H9 (cell line): ENCODE data around the gene TBC1D19. TPM values are rescaled to one million over a fixed set of nuclear protein-coding genes. Genes with fewer than 3 reads are reported as not detected.
"Not testable (repeated sequence)": the region's sequence is repeated elsewhere in the genome, so short reads cannot be mapped to it uniquely, and the experiment has no call there.

ENCODE experiments used
- DNase-seq: peaks from one replicate; pipeline ENCODE4 v3.0.0-alpha.2; 2017
- H2AFZ ChIP-seq: one replicate; pipeline ENCODE4 v1.6.1; 2013; ENCODE audit warnings: mild to moderate bottlenecking, low read length, control low read depth, moderate library complexity
- H2AK5ac ChIP-seq: 2 replicates; pipeline ENCODE4 v1.6.1; 2013; ENCODE audit warnings: low read length, control low read depth, mixed read lengths; ENCODE audit not compliant: insufficient read length
- H2BK120ac ChIP-seq: one replicate; pipeline ENCODE4 v1.6.1; 2013; ENCODE audit warnings: low read depth, mild to moderate bottlenecking, low read length, control low read depth, inconsistent platforms; ENCODE audit not compliant: poor library complexity, severe bottlenecking
- H2BK12ac ChIP-seq: 2 replicates; pipeline ENCODE4 v1.6.1; 2013; ENCODE audit warnings: low read length, control low read depth, mixed read lengths, low read depth; ENCODE audit not compliant: insufficient read length
- H2BK15ac ChIP-seq: 2 replicates; pipeline ENCODE4 v1.6.1; 2013; ENCODE audit warnings: low read depth, low read length, control low read depth
- H2BK20ac ChIP-seq: one replicate; pipeline ENCODE4 v1.6.1; 2013; ENCODE audit warnings: low read depth, mild to moderate bottlenecking, low read length, control low read depth, inconsistent platforms; ENCODE audit not compliant: poor library complexity, severe bottlenecking
- H2BK5ac ChIP-seq: 2 replicates; pipeline ENCODE4 v1.6.1; 2013; ENCODE audit warnings: low read length, control low read depth, mixed read lengths; ENCODE audit not compliant: insufficient read length
- H3K14ac ChIP-seq: 2 replicates; pipeline ENCODE4 v1.6.1; 2013; ENCODE audit warnings: low read length, control low read depth; ENCODE audit not compliant: insufficient read depth
- H3K18ac ChIP-seq: 2 replicates; pipeline ENCODE4 v1.6.1; 2013; ENCODE audit warnings: low read depth, mild to moderate bottlenecking, mixed read lengths, low read length, control low read depth; ENCODE audit not compliant: insufficient read length
- H3K23ac ChIP-seq: 2 replicates; pipeline ENCODE4 v1.6.1; 2013; ENCODE audit warnings: low read length, control low read depth, mixed read lengths, low read depth; ENCODE audit not compliant: insufficient read length
- H3K23me2 ChIP-seq: 2 replicates; pipeline ENCODE4 v1.6.1; 2013; ENCODE audit warnings: low read depth, mild to moderate bottlenecking, mixed read lengths, low read length, control low read depth; ENCODE audit not compliant: insufficient read length, poor library complexity, severe bottlenecking
- H3K27ac ChIP-seq: 2 replicates; pipeline ENCODE4 v1.5.1; 2013; ENCODE audit warnings: low read length, control low read depth, mixed read lengths, low read depth; ENCODE audit not compliant: insufficient read length
- H3K27me3 ChIP-seq: 2 replicates; pipeline ENCODE4 v1.6.1; 2013; ENCODE audit warnings: low read length, control low read depth, inconsistent platforms; ENCODE audit not compliant: insufficient read depth
- H3K4ac ChIP-seq: 2 replicates; pipeline ENCODE4 v1.6.1; 2013; ENCODE audit warnings: low read depth, mild to moderate bottlenecking, control low read depth, inconsistent platforms, low read length, moderate library complexity
- H3K4me1 ChIP-seq: 2 replicates; pipeline ENCODE4 v1.6.1; 2013; ENCODE audit warnings: low read length, control low read depth, inconsistent platforms; ENCODE audit not compliant: insufficient read depth
- H3K4me2 ChIP-seq: 2 replicates; pipeline ENCODE4 v1.6.1; 2013; ENCODE audit warnings: low read length, control low read depth, mixed read lengths; ENCODE audit not compliant: insufficient read length, insufficient read depth
- H3K56ac ChIP-seq: 2 replicates; pipeline ENCODE4 v1.6.1; 2013; ENCODE audit warnings: low read depth, mild to moderate bottlenecking, mixed read lengths, low read length, control low read depth; ENCODE audit not compliant: insufficient read length
- H3K79me1 ChIP-seq: 2 replicates; pipeline ENCODE4 v1.6.1; 2013; ENCODE audit warnings: low read depth, mild to moderate bottlenecking, moderate library complexity, low read length, control low read depth, inconsistent platforms; ENCODE audit not compliant: insufficient read depth, poor library complexity, severe bottlenecking
- H3K79me2 ChIP-seq: 2 replicates; pipeline ENCODE4 v1.6.1; 2013; ENCODE audit warnings: low read length, control low read depth, inconsistent platforms; ENCODE audit not compliant: insufficient read depth
- H3K9ac ChIP-seq: 2 replicates; pipeline ENCODE4 v1.6.1; 2013; ENCODE audit warnings: low read length, control low read depth, mixed read lengths; ENCODE audit not compliant: insufficient read length; ENCODE audit errors: extremely low read depth
- H3K9me3 ChIP-seq: one replicate; pipeline ENCODE4 v1.6.1; 2013; ENCODE audit warnings: low read depth, low read length, inconsistent platforms; ENCODE audit not compliant: control insufficient read depth
- H3T11ph ChIP-seq: one replicate; pipeline ENCODE4 v1.6.1; 2013; ENCODE audit warnings: mild to moderate bottlenecking, low read length, control low read depth, inconsistent platforms
- H4K20me1 ChIP-seq: one replicate; pipeline ENCODE4 v1.6.1; 2013; ENCODE audit not compliant: control insufficient read depth, insufficient read length, insufficient read depth
- H4K5ac ChIP-seq: 2 replicates; pipeline ENCODE4 v1.6.1; 2013; ENCODE audit warnings: low read depth, mild to moderate bottlenecking, mixed read lengths, low read length, control low read depth; ENCODE audit not compliant: insufficient read length
- H4K8ac ChIP-seq: replicated peaks from 2 replicates; pipeline ENCODE4 v1.6.1; 2013; ENCODE audit warnings: low read length, control low read depth, mixed read lengths, low read depth; ENCODE audit not compliant: insufficient read length
- H4K91ac ChIP-seq: 2 replicates; pipeline ENCODE4 v1.6.1; 2013; ENCODE audit warnings: low read depth, mild to moderate bottlenecking, moderate library complexity, mixed read lengths, low read length, control low read depth; ENCODE audit not compliant: insufficient read length
- H3K27ac Mint-ChIP-seq, 3 experiments: 2 replicates in 2 of 3; 3 replicates in 1 of 3; pipeline ENCODE4 v1.8.0; 2020 to 2021; ENCODE audit warnings: mixed read lengths in 3 of 3, mild to moderate bottlenecking in 1 of 3, moderate library complexity in 1 of 3
- H3K27me3 Mint-ChIP-seq: 2 replicates; pipeline ENCODE4 v1.8.0; 2021; ENCODE audit warnings: low read depth, mild to moderate bottlenecking, moderate library complexity, mixed read lengths
- H3K36me3 Mint-ChIP-seq, 3 experiments: 2 replicates in 2 of 3; 3 replicates in 1 of 3; pipeline ENCODE4 v1.8.0; 2020 to 2021; ENCODE audit warnings: low read depth in 3 of 3, mixed read lengths in 3 of 3; ENCODE audit not compliant: insufficient read depth in 1 of 3
- H3K4me1 Mint-ChIP-seq, 2 experiments: 2 replicates each; pipeline ENCODE4 v1.8.0; 2020; ENCODE audit warnings: mixed read lengths in 2 of 2
- H3K4me3 Mint-ChIP-seq, 2 experiments: 2 replicates in 1 of 2; 3 replicates in 1 of 2; pipeline ENCODE4 v1.8.0; 2020 to 2021; ENCODE audit warnings: mild to moderate bottlenecking in 2 of 2, mixed read lengths in 2 of 2, moderate library complexity in 1 of 2
- H3K9me3 Mint-ChIP-seq, 2 experiments: 2 replicates in 1 of 2; 3 replicates in 1 of 2; pipeline ENCODE4 v1.8.0; 2020; ENCODE audit warnings: mild to moderate bottlenecking in 2 of 2, mixed read lengths in 2 of 2, moderate library complexity in 1 of 2
- CTCF ChIP-seq: fragments of 200-600 bp; sonication (generic); conservative IDR thresholded peaks from 3 replicates; pipeline ENCODE4 v1.8.0; 2021; ENCODE audit warnings: antibody characterized with exemption, mild to moderate bottlenecking
- WGBS: extraction: QIAGEN DNeasy Blood & Tissue Kit; methylation state at CpG from one replicate; pipeline ENCODE4 v1.1.7; 2013; ENCODE audit warnings: missing lambda C conversion rate, low lambda C conversion rate, mixed read lengths; ENCODE audit not compliant: insufficient read length; ENCODE audit errors: extremely low coverage; 5-methylcytosine and 5-hydroxymethylcytosine counted together
- total RNA-seq: library from RNA; stranded (reverse); gene quantifications from 2 replicates; pipeline ENCODE4 v1.2.1, GENCODE V29; 2021

Gene TBC1D19
- total RNA-seq, 1 experiment from 2014 or later, result 3.2 TPM

- no peak for TF ChIP-seq CTCF
- H2BK5ac ChIP-seq, result no peak overlapping the region
- no peak overlapping the region for H2BK120ac ChIP-seq
- H4K8ac ChIP-seq, result no peak overlapping the region
- no peak overlapping the region for H2BK12ac ChIP-seq
- H3K9ac ChIP-seq, result no peak overlapping the region
- no peak overlapping the region for H3K4ac ChIP-seq
- H2BK15ac ChIP-seq, result no peak overlapping the region
- no peak overlapping the region for H3K4me2 ChIP-seq
- H3K79me1 ChIP-seq, result no peaks in the 10 kb centered on the region
- no CpG with 5 or more reads among the region's 2 CpGs for WGBS
- H3T11ph ChIP-seq, result no peak overlapping the region
- no peaks in the 10 kb centered on the region for H3K4me1 ChIP-seq
- Mint-ChIP-seq H3K27me3 (no peaks in the 10 kb centered on the region), H3K9me3 (0 out of 5 replicates have a peak, but pooled peaks cover 0 to 2% of the 10 kb centered on the region in 2 experiments), H3K36me3 (no peaks in the 10 kb centered on the region; a peak in 1 of 7 replicates), H3K4me1 (peaks cover 13 to 15% of the 10 kb centered on the region in 2 experiments), H3K27ac (no peak overlapping the region), H3K4me3 (no peak overlapping the region)
- H3K14ac ChIP-seq, result no peak overlapping the region
- H3K79me2 ChIP-seq, result no peaks in the 10 kb centered on the region
- no peak overlapping the region for H2AK5ac ChIP-seq
- H3K23ac ChIP-seq, result no peak overlapping the region
- H2AFZ ChIP-seq, result no peak overlapping the region
- H3K27ac ChIP-seq, result no peak overlapping the region
- H3K56ac ChIP-seq, result no peak overlapping the region
- H4K91ac ChIP-seq, result no peak overlapping the region
- no peak overlapping the region for H2BK20ac ChIP-seq
- DNase-seq, result no peak
- H3K9me3 ChIP-seq, result no peaks in the 10 kb centered on the region
- H3K18ac ChIP-seq, result no peak overlapping the region
- H4K20me1 ChIP-seq, result no peaks in the 10 kb centered on the region
- no peaks in the 10 kb centered on the region for H3K27me3 ChIP-seq
- H3K23me2 ChIP-seq, result no peaks in the 10 kb centered on the region
- H4K5ac ChIP-seq, result no peak overlapping the region
Observed at GRCh38 chr4:26590639-26591038, 6.8 kb downstream of the TBC1D19 start.

- not testable (repeated sequence) for H2BK15ac ChIP-seq, H3K9me3 Mint-ChIP-seq, H3K27me3 ChIP-seq, H4K20me1 ChIP-seq, H3K18ac ChIP-seq, H2BK5ac ChIP-seq, H2BK20ac ChIP-seq, H3K79me1 ChIP-seq, H2BK120ac ChIP-seq, H2BK12ac ChIP-seq, H3K4ac ChIP-seq, H3K9ac ChIP-seq, H3K79me2 ChIP-seq, H2AK5ac ChIP-seq, H3K27ac Mint-ChIP-seq, H4K91ac ChIP-seq, H3K27me3 Mint-ChIP-seq, H2AFZ ChIP-seq, H3K4me2 ChIP-seq, H3K56ac ChIP-seq, H4K5ac ChIP-seq, H3K36me3 Mint-ChIP-seq, H3K23ac ChIP-seq, H3K9me3 ChIP-seq, H3K4me1 ChIP-seq, H3K14ac ChIP-seq, H3T11ph ChIP-seq, H3K4me3 Mint-ChIP-seq, H3K23me2 ChIP-seq, H3K27ac ChIP-seq, DNase-seq, H4K8ac ChIP-seq
- peaks cover 13 to 15% of the 10 kb centered on the region in 2 experiments for H3K4me1 Mint-ChIP-seq
- no CpG with 5 or more reads among the region's 3 CpGs for WGBS
Observed at GRCh38 chr4:26593557-26593956, 9.7 kb downstream of the TBC1D19 start.
